HEK293T (cell line): ENCODE measurements around the gene PABPC3.

ENCODE experiments used
- CTCF ChIA-PET: fragments of 350-600 bp; formaldehyde crosslinking; extraction: SDS; loops from one replicate; lab custom pipeline; 2021; ENCODE audit warnings: antibody characterized with exemption, inconsistent platforms; lab: Yijun Ruan, JAX
- POLR2A ChIA-PET: fragments of 350-600 bp; formaldehyde crosslinking; extraction: SDS; loops from one replicate; lab custom pipeline; 2020; ENCODE audit warnings: antibody characterized with exemption, inconsistent platforms; lab: Yijun Ruan, JAX
- DNase-seq: peaks from one replicate; pipeline ENCODE4 v3.0.0; 2012; ENCODE audit warnings: mixed read lengths; ENCODE audit errors: extremely low spot score
- ARNT ChIP-seq: fragments of 450-650 bp; IDR thresholded peaks from 2 replicates; pipeline ENCODE4 v1.6.1; 2017; ENCODE audit warnings: mild to moderate bottlenecking
- BHLHE40 ChIP-seq: fragments of 450-650 bp; IDR thresholded peaks from 2 replicates; pipeline ENCODE4 v1.6.1; 2016; ENCODE audit warnings: mild to moderate bottlenecking, moderate library complexity, borderline replicate concordance
- CTBP1 ChIP-seq: fragments of 450-650 bp; IDR thresholded peaks from 2 replicates; pipeline ENCODE4 v1.6.1; 2016; ENCODE audit warnings: borderline replicate concordance
- ELF4 ChIP-seq: fragments of 450-650 bp; IDR thresholded peaks from 2 replicates; pipeline ENCODE4 v1.6.1; 2017; ENCODE audit warnings: antibody characterized with exemption
- FOXA1 ChIP-seq: fragments of 450-650 bp; IDR thresholded peaks from 2 replicates; pipeline ENCODE4 v1.6.1; 2016; ENCODE audit warnings: mild to moderate bottlenecking
- FOXK2 ChIP-seq: fragments of 450-650 bp; IDR thresholded peaks from 2 replicates; pipeline ENCODE4 v1.6.1; 2016; ENCODE audit warnings: mild to moderate bottlenecking
- FOXM1 ChIP-seq: fragments of 450-650 bp; IDR thresholded peaks from 2 replicates; pipeline ENCODE4 v1.6.1; 2017; ENCODE audit warnings: mild to moderate bottlenecking, borderline replicate concordance
- HDGF ChIP-seq: fragments of 450-650 bp; IDR thresholded peaks from 2 replicates; pipeline ENCODE4 v1.6.1; 2017; ENCODE audit warnings: antibody characterized with exemption, borderline replicate concordance
- L3MBTL2 ChIP-seq: fragments of 450-650 bp; conservative IDR thresholded peaks from 2 replicates; pipeline ENCODE4 v1.6.1; 2016; ENCODE audit warnings: mild to moderate bottlenecking
- LEF1 ChIP-seq: fragments of 450-650 bp; IDR thresholded peaks from 2 replicates; pipeline ENCODE4 v1.6.1; 2017; ENCODE audit warnings: mild to moderate bottlenecking, borderline replicate concordance
- NFRKB ChIP-seq: fragments of 450-650 bp; IDR thresholded peaks from 2 replicates; pipeline ENCODE4 v1.6.1; 2016; ENCODE audit warnings: mild to moderate bottlenecking, moderate library complexity
- SP1 ChIP-seq: fragments of 450-650 bp; IDR thresholded peaks from 2 replicates; pipeline ENCODE4 v1.6.1; 2017
- SUZ12 ChIP-seq: fragments of 450-650 bp; IDR thresholded peaks from 2 replicates; pipeline ENCODE4 v1.6.1; 2016; ENCODE audit warnings: mild to moderate bottlenecking
- TARDBP ChIP-seq: fragments of 450-650 bp; IDR thresholded peaks from 2 replicates; pipeline ENCODE4 v1.6.1; 2016
- ZNF384 ChIP-seq: fragments of 450-650 bp; IDR thresholded peaks from 2 replicates; pipeline ENCODE4 v1.6.1; 2016
- TF ChIP-seq, protein P1 (sequence below): fragments of 450-650 bp; IDR thresholded peaks from 2 replicates; pipeline ENCODE4 v1.6.1; 2016

PABPC3 gene

GRCh38 chr13:25103711-25104110 lies 7.8 kb downstream of the PABPC3 start:
- CTCF ChIA-PET, result no interaction called here
- TF ChIP-seq ELF4 (no peak), LEF1 (no peak)
- DNase-seq, result no peak
- POLR2A ChIA-PET, result no interaction called here

DNA sequence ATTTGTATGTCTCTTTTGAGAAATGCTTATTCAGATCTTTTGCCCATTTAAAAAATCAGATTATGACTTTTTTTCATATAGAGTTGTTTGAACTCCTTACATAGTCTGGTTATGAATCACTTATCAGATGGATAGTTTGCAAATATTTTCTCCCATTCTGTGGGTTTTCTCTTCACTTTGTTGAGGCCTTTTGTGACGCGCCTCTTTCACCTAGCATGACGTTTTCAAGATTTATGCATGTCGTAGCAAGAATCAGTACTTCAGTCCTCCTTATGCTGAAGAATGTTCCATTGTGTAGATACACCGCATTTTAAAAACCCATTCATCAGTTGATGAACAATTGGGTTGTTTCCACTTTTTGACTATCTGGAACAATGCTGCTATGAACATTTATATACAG lies 13.4 kb downstream of the PABPC3 start:
- TF ChIP-seq FOXM1 (no peak), CTBP1 (no peak), LEF1 (no peak), BHLHE40 (no peak), HDGF (no peak), ARNT (no peak), FOXK2 (no peak), SUZ12 (no peak), TARDBP (no peak), FOXA1 (no peak), SP1 (no peak), ZNF384 (no peak), L3MBTL2 (no peak), ELF4 (no peak), NFRKB (no peak)
- TF ChIP-seq, protein P1, sequence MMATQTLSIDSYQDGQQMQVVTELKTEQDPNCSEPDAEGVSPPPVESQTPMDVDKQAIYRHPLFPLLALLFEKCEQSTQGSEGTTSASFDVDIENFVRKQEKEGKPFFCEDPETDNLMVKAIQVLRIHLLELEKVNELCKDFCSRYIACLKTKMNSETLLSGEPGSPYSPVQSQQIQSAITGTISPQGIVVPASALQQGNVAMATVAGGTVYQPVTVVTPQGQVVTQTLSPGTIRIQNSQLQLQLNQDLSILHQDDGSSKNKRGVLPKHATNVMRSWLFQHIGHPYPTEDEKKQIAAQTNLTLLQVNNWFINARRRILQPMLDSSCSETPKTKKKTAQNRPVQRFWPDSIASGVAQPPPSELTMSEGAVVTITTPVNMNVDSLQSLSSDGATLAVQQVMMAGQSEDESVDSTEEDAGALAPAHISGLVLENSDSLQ, result no peak
- DNase-seq, result no peak
- ChIA-PET CTCF (no interaction called here), POLR2A (no interaction called here)

- ChIA-PET POLR2A (no interaction called here), CTCF (interaction anchor here (0.9 kb wide), 1 partner anchor 25 kb away, joined by 4 read pairs; no protein-coding TSS in a partner anchor)
- no peak for TF ChIP-seq FOXK2
- no peak for DNase-seq
These were observed 15.1 kb downstream of the PABPC3 start for GRCh38 chr13:25110956-25111584.

GRCh38 chr13:25111585-25111956 lies 15.6 kb downstream of the PABPC3 start:
- POLR2A ChIA-PET, result no interaction called here
- DNase-seq, result no peak
- CTCF ChIA-PET, result interaction anchor here (0.9 kb wide), 1 partner anchor 26 kb away, joined by 4 read pairs; no protein-coding TSS in a partner anchor
- no peak for TF ChIP-seq ARNT
- TF ChIP-seq CTBP1, result no peak
- TF ChIP-seq SP1, result no peak
- no peak for TF ChIP-seq FOXA1
- TF ChIP-seq FOXM1, result no peak
- no peak for TF ChIP-seq TARDBP
- TF ChIP-seq LEF1, result no peak
- TF ChIP-seq NFRKB, result no peak
- TF ChIP-seq HDGF, result no peak
- no peak for TF ChIP-seq SUZ12
- TF ChIP-seq FOXK2, result no peak
- no peak for TF ChIP-seq L3MBTL2
- no peak for TF ChIP-seq ZNF384
- TF ChIP-seq, protein P1, result no peak
- no peak for TF ChIP-seq ELF4
- TF ChIP-seq BHLHE40, result no peak

DNA sequence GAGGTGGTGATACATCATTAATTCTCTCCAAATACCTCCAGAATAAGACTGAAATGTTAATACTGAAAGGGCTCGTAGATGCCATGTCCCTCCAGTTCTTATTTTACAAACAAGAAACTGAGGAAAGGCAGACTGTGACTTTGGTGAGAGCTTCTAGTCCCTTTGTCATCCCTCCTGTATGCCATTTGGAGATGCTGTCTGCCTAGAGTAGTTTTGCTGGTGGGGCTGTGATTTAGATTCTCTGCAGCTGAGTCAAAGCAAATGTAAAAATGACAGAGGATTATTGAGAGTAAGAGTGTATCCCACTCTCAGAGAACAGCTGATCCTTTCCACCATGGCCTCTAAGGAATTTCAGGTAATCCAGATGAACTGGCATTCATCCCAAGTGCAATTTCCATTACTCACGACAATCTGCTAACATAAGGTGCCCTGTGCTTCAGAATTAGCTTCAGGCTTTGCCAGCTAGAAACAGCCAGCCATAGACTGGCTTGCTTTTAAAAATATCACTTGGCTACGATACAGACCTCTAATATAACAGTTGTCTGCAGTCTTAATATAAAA lies 16.8 kb downstream of the PABPC3 start:
- ChIA-PET POLR2A (no interaction called here), CTCF (interaction anchor here (0.8 kb wide), 1 partner anchor 27 kb away, joined by 3 read pairs; no protein-coding TSS in a partner anchor)

DNA sequence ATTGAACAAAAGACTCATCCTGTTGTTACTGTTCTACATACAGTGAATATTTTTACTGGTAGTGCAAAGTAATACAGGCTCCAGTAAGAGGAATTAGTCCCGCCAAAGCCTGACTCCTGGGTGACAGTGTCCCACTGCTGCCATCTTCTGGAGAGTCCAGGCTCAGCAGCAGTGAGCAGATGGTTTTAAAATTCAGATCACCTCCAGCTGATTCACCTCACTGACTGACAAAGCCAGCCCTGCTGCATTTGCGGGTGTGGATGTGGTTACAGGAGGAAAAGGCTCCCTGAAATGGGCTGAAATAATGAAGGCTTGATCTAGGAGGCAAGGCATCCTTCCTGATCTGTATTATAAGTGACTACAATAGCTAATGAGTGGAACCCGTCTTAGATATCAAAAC lies 18.3 kb downstream of the PABPC3 start:
- TF ChIP-seq FOXK2 (no peak), L3MBTL2 (no peak), FOXA1 (no peak), BHLHE40 (no peak), ZNF384 (no peak), HDGF (no peak), CTBP1 (no peak), FOXM1 (no peak), SP1 (no peak), ARNT (no peak), ELF4 (no peak), TARDBP (no peak), NFRKB (no peak), LEF1 (no peak), SUZ12 (no peak)
- TF ChIP-seq, protein P1, result no peak
- POLR2A ChIA-PET, result no interaction called here
- DNase-seq, result peak; percentile 60
- CTCF ChIA-PET, result interaction anchor here (0.6 to 1.5 kb wide), 6 partner anchors 28 to 387 kb away, joined by 3 to 8 read pairs (median 4); no protein-coding TSS in a partner anchor

More for the DNA sequence above, 16.8 kb downstream of the PABPC3 start:
- no peak for TF ChIP-seq BHLHE40
- TF ChIP-seq, protein P1, result no peak
- TF ChIP-seq SP1, result no peak
- no peak for TF ChIP-seq FOXM1
- TF ChIP-seq LEF1, result no peak
- no peak for TF ChIP-seq SUZ12
- TF ChIP-seq HDGF, result no peak
- no peak for TF ChIP-seq ZNF384
- no peak for TF ChIP-seq ELF4
- TF ChIP-seq L3MBTL2, result no peak
- TF ChIP-seq ARNT, result no peak
- no peak for TF ChIP-seq FOXK2
- no peak for TF ChIP-seq CTBP1
- no peak for TF ChIP-seq NFRKB
- TF ChIP-seq TARDBP, result no peak
- no peak for TF ChIP-seq FOXA1
- DNase-seq, result no peak
